SKM-1 (cell line): ENCODE results near the gene ARRDC4.

Experiments
- DNase-seq: peaks from one replicate; lab custom pipeline; 2025; ENCODE audit not compliant: unreplicated experiment; lab: John Stamatoyannopoulos, UW

The ARRDC4 gene

GRCh38 chr15:97960364-97961066 lies at the start of gene ARRDC4:
Gene ARRDC4 (plus strand): TSS chr15:97960703. CDS start chr15:97960862, 159 bp downstream.
- DNase-seq = peak; percentile 94

- DNase-seq = no peak
Observed at GRCh38 chr15:97914711-97915110, 45.8 kb upstream of the ARRDC4 start.

- DNase-seq = no peak
Observed at GRCh38 chr15:97915261-97915660, 45.2 kb upstream of the ARRDC4 start.

GRCh38 chr15:97921296-97921865 lies 39.1 kb upstream of the ARRDC4 start:
- DNase-seq = no peak

GRCh38 chr15:97929456-97930229 lies 30.9 kb upstream of the ARRDC4 start:
- DNase-seq = no peak

GRCh38 chr15:97930230-97930629 lies 30.3 kb upstream of the ARRDC4 start:
- no peak for DNase-seq

GRCh38 chr15:97931314-97931713 lies 29.2 kb upstream of the ARRDC4 start:
- DNase-seq = no peak

GRCh38 chr15:97933589-97933988 lies 26.9 kb upstream of the ARRDC4 start:
- no peak for DNase-seq

- no peak for DNase-seq
Observed at GRCh38 chr15:97940993-97941392, 19.5 kb upstream of the ARRDC4 start.

- no peak for DNase-seq
Observed at GRCh38 chr15:97941572-97941971, 18.9 kb upstream of the ARRDC4 start.

- no peak for DNase-seq
Observed at GRCh38 chr15:97944724-97945123, 15.8 kb upstream of the ARRDC4 start.

GRCh38 chr15:97947465-97948260 lies 12.8 kb upstream of the ARRDC4 start:
- no peak for DNase-seq

GRCh38 chr15:97953254-97953653 lies 7.2 kb upstream of the ARRDC4 start:
- DNase-seq = no peak

GRCh38 chr15:97953748-97954147 lies 6.8 kb upstream of the ARRDC4 start:
- no peak for DNase-seq

GRCh38 chr15:97955035-97955434 lies 5.5 kb upstream of the ARRDC4 start:
- no peak for DNase-seq

- no peak for DNase-seq
Observed at GRCh38 chr15:97955529-97955928, 5.0 kb upstream of the ARRDC4 start.

- DNase-seq = no peak
Observed at GRCh38 chr15:97959724-97960363, 659 bp upstream of the ARRDC4 start.

GRCh38 chr15:97961067-97961954 lies 808 bp downstream of the ARRDC4 start:
- no peak for DNase-seq

- DNase-seq = no peak
Observed at GRCh38 chr15:97962263-97962662, 1.8 kb downstream of the ARRDC4 start.

GRCh38 chr15:97963779-97964178 lies 3.3 kb downstream of the ARRDC4 start:
- DNase-seq = no peak
